Measurements from ENCODE around the gene KCNA1. TPM values are rescaled to one million over a fixed set of nuclear protein-coding genes. Genes with fewer than 3 reads are reported as not detected.
A peak's percentile ranks its signal among the peaks of the same experiment; 100 is the strongest.

Gene KCNA1
- total RNA-seq, 1 experiment from 2014 or later = 0.98 TPM

- Mint-ChIP-seq H3K36me3 (ENCODE audit: insufficient read depth in 1 of 3, low read depth in 3 of 3) (peaks cover 6 to 11% (median 8%) of the 10 kb centered on the region in 3 experiments), H3K4me3 (peak overlapping the region; percentile 62 to 86), H3K27ac (no peak overlapping the region), H3K9me3 (peaks cover 7 to 11% of the 10 kb centered on the region in 2 experiments), H3K27me3 (ENCODE audit: low read depth) (peaks cover 54% of the 10 kb centered on the region), H3K4me1 (peaks cover 17 to 28% of the 10 kb centered on the region in 2 experiments)
- H2BK120ac ChIP-seq (ENCODE audit: low read depth, low read length, poor library complexity, severe bottlenecking) = no peak overlapping the region
- WGBS (ENCODE audit: extremely low coverage, insufficient read length, low lambda C conversion rate) = no CpG with 5 or more reads among the region's 31 CpGs
- H4K20me1 ChIP-seq (ENCODE audit: control insufficient read depth, insufficient read depth, insufficient read length) = no peaks in the 10 kb centered on the region
- H4K8ac ChIP-seq (replicated peaks; ENCODE audit: insufficient read length, low read depth, low read length) = no peak overlapping the region
- no peak overlapping the region for H4K5ac ChIP-seq (ENCODE audit: insufficient read length, low read depth, low read length)
- peaks cover 36% of the 10 kb centered on the region for H3K27me3 ChIP-seq (ENCODE audit: insufficient read depth, low read length)
- no peaks in the 10 kb centered on the region for H3K9me3 ChIP-seq (ENCODE audit: control insufficient read depth, low read depth, low read length)
- H3K27ac ChIP-seq (ENCODE audit: insufficient read length, low read depth, low read length) = no peak overlapping the region
- H3K4ac ChIP-seq (ENCODE audit: low read depth, low read length) = no peak overlapping the region
- DNase-seq = peak; percentile 99
- H2BK12ac ChIP-seq (ENCODE audit: insufficient read length, low read depth, low read length) = no peak overlapping the region
- no peaks in the 10 kb centered on the region for H3K79me2 ChIP-seq (ENCODE audit: insufficient read depth, low read length)
- peaks cover 20% of the 10 kb centered on the region for H3K23me2 ChIP-seq (ENCODE audit: insufficient read length, low read depth, low read length, poor library complexity, severe bottlenecking)
- peak; percentile 63 for TF ChIP-seq CTCF (conservative IDR thresholded peaks at IDR 0.05)
- H3K18ac ChIP-seq (ENCODE audit: insufficient read length, low read depth, low read length) = no peak overlapping the region
- no peak overlapping the region for H3K56ac ChIP-seq (ENCODE audit: insufficient read length, low read depth, low read length)
- H2BK20ac ChIP-seq (ENCODE audit: low read depth, low read length, poor library complexity, severe bottlenecking) = no peak overlapping the region
- H2AK5ac ChIP-seq (ENCODE audit: insufficient read length, low read length) = no peak overlapping the region
- no peak overlapping the region for H3K9ac ChIP-seq (ENCODE audit: extremely low read depth, insufficient read length, low read length)
- H3K4me2 ChIP-seq (ENCODE audit: insufficient read depth, insufficient read length, low read length) = peak overlapping the region; percentile 93
- H2BK15ac ChIP-seq (ENCODE audit: low read depth, low read length) = no peak overlapping the region
- H2AFZ ChIP-seq (ENCODE audit: low read length) = no peak overlapping the region
- no peak overlapping the region for H3K23ac ChIP-seq (ENCODE audit: insufficient read length, low read depth, low read length)
- H3K4me1 ChIP-seq (ENCODE audit: insufficient read depth, low read length) = no peaks in the 10 kb centered on the region
- H3T11ph ChIP-seq (ENCODE audit: low read length) = no peak overlapping the region
- no peak overlapping the region for H2BK5ac ChIP-seq (ENCODE audit: insufficient read length, low read length)
- no peak overlapping the region for H4K91ac ChIP-seq (ENCODE audit: insufficient read length, low read depth, low read length)
- no peak overlapping the region for H3K14ac ChIP-seq (ENCODE audit: insufficient read depth, low read length)
- no peaks in the 10 kb centered on the region for H3K79me1 ChIP-seq (ENCODE audit: insufficient read depth, low read depth, low read length, poor library complexity, severe bottlenecking)
These were observed 858 bp upstream of the KCNA1 start for GRCh38 chr12:4908684-4909409.
